HL-60 (cell line): ENCODE results near the gene COL13A1.

Experiments used
- GABPA ChIP-seq: IDR thresholded peaks from 2 replicates; pipeline ENCODE4 v1.6.1; 2012; ENCODE audit warnings: low read depth
- POLR2AphosphoS5 ChIP-seq: IDR thresholded peaks from 2 replicates; pipeline ENCODE4 v1.6.1; 2012; ENCODE audit warnings: low read depth
- TF ChIP-seq, protein P1 (sequence below): IDR thresholded peaks from one replicate; pipeline ENCODE4 v1.5.1; 2011; ENCODE audit warnings: low read length, control low read depth, inconsistent platforms; ENCODE audit not compliant: insufficient read depth
- TF ChIP-seq, protein P2 (sequence below): IDR thresholded peaks from 2 replicates; pipeline ENCODE4 v1.6.1; 2012; ENCODE audit warnings: low read depth; ENCODE audit not compliant: insufficient replicate concordance

DNA sequence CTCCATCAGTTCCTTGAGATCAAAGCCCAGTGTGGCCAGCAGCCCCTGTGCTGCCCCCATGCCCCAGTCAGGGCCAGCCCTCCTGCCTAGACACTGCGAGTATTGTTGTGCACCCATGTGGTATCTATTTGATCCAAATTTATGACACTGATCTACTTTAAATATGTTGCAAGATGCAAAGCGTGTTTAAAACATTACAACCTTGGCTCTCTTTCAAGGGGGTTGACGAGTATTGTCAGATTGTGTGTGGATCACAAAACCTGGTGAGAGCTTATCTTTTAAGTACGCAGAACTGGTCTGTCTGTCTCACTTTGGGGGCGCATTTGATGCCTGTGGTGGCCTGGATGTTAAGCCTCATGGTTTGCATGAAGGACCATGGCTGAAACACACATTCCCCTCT, 108.9 kb downstream of the COL13A1 start:
- TF ChIP-seq, protein P1, sequence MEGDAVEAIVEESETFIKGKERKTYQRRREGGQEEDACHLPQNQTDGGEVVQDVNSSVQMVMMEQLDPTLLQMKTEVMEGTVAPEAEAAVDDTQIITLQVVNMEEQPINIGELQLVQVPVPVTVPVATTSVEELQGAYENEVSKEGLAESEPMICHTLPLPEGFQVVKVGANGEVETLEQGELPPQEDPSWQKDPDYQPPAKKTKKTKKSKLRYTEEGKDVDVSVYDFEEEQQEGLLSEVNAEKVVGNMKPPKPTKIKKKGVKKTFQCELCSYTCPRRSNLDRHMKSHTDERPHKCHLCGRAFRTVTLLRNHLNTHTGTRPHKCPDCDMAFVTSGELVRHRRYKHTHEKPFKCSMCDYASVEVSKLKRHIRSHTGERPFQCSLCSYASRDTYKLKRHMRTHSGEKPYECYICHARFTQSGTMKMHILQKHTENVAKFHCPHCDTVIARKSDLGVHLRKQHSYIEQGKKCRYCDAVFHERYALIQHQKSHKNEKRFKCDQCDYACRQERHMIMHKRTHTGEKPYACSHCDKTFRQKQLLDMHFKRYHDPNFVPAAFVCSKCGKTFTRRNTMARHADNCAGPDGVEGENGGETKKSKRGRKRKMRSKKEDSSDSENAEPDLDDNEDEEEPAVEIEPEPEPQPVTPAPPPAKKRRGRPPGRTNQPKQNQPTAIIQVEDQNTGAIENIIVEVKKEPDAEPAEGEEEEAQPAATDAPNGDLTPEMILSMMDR: no peak
- TF ChIP-seq, protein P2, sequence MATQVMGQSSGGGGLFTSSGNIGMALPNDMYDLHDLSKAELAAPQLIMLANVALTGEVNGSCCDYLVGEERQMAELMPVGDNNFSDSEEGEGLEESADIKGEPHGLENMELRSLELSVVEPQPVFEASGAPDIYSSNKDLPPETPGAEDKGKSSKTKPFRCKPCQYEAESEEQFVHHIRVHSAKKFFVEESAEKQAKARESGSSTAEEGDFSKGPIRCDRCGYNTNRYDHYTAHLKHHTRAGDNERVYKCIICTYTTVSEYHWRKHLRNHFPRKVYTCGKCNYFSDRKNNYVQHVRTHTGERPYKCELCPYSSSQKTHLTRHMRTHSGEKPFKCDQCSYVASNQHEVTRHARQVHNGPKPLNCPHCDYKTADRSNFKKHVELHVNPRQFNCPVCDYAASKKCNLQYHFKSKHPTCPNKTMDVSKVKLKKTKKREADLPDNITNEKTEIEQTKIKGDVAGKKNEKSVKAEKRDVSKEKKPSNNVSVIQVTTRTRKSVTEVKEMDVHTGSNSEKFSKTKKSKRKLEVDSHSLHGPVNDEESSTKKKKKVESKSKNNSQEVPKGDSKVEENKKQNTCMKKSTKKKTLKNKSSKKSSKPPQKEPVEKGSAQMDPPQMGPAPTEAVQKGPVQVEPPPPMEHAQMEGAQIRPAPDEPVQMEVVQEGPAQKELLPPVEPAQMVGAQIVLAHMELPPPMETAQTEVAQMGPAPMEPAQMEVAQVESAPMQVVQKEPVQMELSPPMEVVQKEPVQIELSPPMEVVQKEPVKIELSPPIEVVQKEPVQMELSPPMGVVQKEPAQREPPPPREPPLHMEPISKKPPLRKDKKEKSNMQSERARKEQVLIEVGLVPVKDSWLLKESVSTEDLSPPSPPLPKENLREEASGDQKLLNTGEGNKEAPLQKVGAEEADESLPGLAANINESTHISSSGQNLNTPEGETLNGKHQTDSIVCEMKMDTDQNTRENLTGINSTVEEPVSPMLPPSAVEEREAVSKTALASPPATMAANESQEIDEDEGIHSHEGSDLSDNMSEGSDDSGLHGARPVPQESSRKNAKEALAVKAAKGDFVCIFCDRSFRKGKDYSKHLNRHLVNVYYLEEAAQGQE: no peak
- TF ChIP-seq GABPA: no peak
- TF ChIP-seq POLR2AphosphoS5: no peak
